Measurements from ENCODE around the gene KCNIP4. TPM values are rescaled to one million over a fixed set of nuclear protein-coding genes. Genes with fewer than 3 reads are reported as not detected.

KCNIP4 gene
- total and polyA plus RNA-seq, 10 of the 15 experiments (the other 5 are each of a cell fraction or from before 2014, with no cell fraction given), result 0.03 to 0.23 (median 0.13) TPM; not detected in 7

DNA sequence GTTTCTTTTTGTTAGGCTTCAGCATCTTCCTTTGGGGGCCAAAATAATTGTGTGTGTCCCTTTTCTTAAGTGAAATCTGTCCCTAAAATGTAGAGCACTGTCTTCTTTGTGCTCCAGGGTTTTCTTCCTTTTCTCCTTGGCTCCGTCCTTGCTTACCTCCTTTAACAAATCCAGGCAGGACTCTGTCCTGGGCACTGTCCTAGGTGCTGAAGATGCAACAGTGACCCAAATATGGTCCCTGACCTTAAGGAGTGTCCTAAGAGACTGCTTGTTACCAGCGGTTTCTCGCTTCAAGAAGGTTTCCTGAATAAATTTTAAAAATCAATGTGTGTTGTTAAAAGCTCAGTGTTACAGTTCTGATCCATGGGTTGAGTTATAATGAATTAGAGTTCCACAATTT lies 471.8 kb downstream of the KCNIP4 start:
- H3K9ac ChIP-seq (ENCODE audit: control insufficient read depth, insufficient read depth, low read length), result no peak overlapping the region
- no peak overlapping the region for H3K4me2 ChIP-seq (ENCODE audit: control insufficient read depth, insufficient read depth)
- no peaks in the 10 kb centered on the region for H3K4me1 ChIP-seq (ENCODE audit: control insufficient read depth, insufficient read depth, low read length)
- no peaks in the 10 kb centered on the region for H3K79me2 ChIP-seq (ENCODE audit: control insufficient read depth, insufficient read depth, low read length)
- no peaks in the 10 kb centered on the region for H4K20me1 ChIP-seq (ENCODE audit: control insufficient read depth, insufficient read depth)
- no peak overlapping the region for H2AFZ ChIP-seq (ENCODE audit: control insufficient read depth, low read depth, low read length)
- in situ Hi-C loops (cut with MboI) (no loop called here), intact Hi-C loops (cut with micrococcal nuclease; ENCODE audit: unreplicated experiment) (no loop called here)
- no TSS peak for BruUV-seq (replicated peaks)
- 2% methylated on average over 3 of the region's 3 CpGs for WGBS (ENCODE audit: insufficient coverage, insufficient replicate concordance, low lambda C conversion rate, missing lambda C conversion rate)
- ChIA-PET RAD21 (ENCODE audit: unreplicated experiment) (no interaction called here), CTCF (no interaction called here), SMC1A (ENCODE audit: uncharacterized antibody, unreplicated experiment) (no interaction called here), POLR2A (no interaction called here)
- H3K36me3 ChIP-seq (ENCODE audit: control insufficient read depth in 2 of 2, insufficient read depth in 2 of 2, low read length in 1 of 2), result no peaks in the 10 kb centered on the region
- H3K4me3 ChIP-seq, result no peak overlapping the region
- H3K27me3 ChIP-seq (replicated peaks in 1 of 2; ENCODE audit: control insufficient read depth in 2 of 2, insufficient read depth in 2 of 2, low read length in 1 of 2), result no peaks in the 10 kb centered on the region
- H3K27ac ChIP-seq (ENCODE audit: control insufficient read depth, insufficient read depth), result no peak overlapping the region
- ATAC-seq (no peak), DNase-seq (ENCODE audit: low read depth, low spot score) (no peak), FAIRE-seq (no peak)
- no peak for TF ChIP-seq HCFC1 (IDR thresholded peaks at IDR 0.05; ENCODE audit: low read length)
- TF ChIP-seq, protein P1, sequence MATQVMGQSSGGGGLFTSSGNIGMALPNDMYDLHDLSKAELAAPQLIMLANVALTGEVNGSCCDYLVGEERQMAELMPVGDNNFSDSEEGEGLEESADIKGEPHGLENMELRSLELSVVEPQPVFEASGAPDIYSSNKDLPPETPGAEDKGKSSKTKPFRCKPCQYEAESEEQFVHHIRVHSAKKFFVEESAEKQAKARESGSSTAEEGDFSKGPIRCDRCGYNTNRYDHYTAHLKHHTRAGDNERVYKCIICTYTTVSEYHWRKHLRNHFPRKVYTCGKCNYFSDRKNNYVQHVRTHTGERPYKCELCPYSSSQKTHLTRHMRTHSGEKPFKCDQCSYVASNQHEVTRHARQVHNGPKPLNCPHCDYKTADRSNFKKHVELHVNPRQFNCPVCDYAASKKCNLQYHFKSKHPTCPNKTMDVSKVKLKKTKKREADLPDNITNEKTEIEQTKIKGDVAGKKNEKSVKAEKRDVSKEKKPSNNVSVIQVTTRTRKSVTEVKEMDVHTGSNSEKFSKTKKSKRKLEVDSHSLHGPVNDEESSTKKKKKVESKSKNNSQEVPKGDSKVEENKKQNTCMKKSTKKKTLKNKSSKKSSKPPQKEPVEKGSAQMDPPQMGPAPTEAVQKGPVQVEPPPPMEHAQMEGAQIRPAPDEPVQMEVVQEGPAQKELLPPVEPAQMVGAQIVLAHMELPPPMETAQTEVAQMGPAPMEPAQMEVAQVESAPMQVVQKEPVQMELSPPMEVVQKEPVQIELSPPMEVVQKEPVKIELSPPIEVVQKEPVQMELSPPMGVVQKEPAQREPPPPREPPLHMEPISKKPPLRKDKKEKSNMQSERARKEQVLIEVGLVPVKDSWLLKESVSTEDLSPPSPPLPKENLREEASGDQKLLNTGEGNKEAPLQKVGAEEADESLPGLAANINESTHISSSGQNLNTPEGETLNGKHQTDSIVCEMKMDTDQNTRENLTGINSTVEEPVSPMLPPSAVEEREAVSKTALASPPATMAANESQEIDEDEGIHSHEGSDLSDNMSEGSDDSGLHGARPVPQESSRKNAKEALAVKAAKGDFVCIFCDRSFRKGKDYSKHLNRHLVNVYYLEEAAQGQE (IDR thresholded peaks at IDR 0.05; ENCODE audit: low read depth, low read length), result peak; percentile 76
- no peak for TF ChIP-seq SREBF2 (IDR thresholded peaks at IDR 0.05; ENCODE audit: low read length)
- TF ChIP-seq PAX5 (IDR thresholded peaks at IDR 0.05; ENCODE audit: borderline replicate concordance, low read depth, low read length), result no peak
- no peak for TF ChIP-seq NRF1 (conservative IDR thresholded peaks at IDR 0.05; ENCODE audit: low read depth, low read length)
- TF ChIP-seq RELB (IDR thresholded peaks at IDR 0.05; ENCODE audit: low read depth), result no peak
- no peak for TF ChIP-seq NR2F1 (conservative IDR thresholded peaks at IDR 0.05)
- no peak for TF ChIP-seq EZH2 (IDR thresholded peaks at IDR 0.05; ENCODE audit: borderline replicate concordance, control insufficient read depth, low read depth, low read length)
- no peak for TF ChIP-seq E2F8 (IDR thresholded peaks at IDR 0.05; ENCODE audit: low read depth, partially characterized antibody)
- H3K9me3 ChIP-seq (replicated peaks; ENCODE audit: control insufficient read depth, insufficient read depth, low read length), result no peaks in the 10 kb centered on the region

Data from GM12878 (cell line).